ENCODE results near the gene ZBTB7A.
A peak's percentile ranks its signal among the peaks of the same experiment; 100 is the strongest.

Gene ZBTB7A

GRCh38 chr19:4016903-4017638, 49.6 kb downstream of the ZBTB7A start:
- Histone ChIP-seq H3K27me3 (ENCODE audit: insufficient read depth, low read length, poor library complexity) (no peaks in the 10 kb centered on the region), H3K36me3 (ENCODE audit: control insufficient read depth, insufficient read depth, low read length) (peaks cover 2% of the 10 kb centered on the region)

GRCh38 chr19:4016486-4016885, 50.2 kb downstream of the ZBTB7A start:
- no peak overlapping the region for H3K56ac ChIP-seq (ENCODE audit: low read length)
- H3K4me1 ChIP-seq (ENCODE audit: control insufficient read depth, low read depth, low read length): no peaks in the 10 kb centered on the region
- no peak overlapping the region for H3K18ac ChIP-seq (ENCODE audit: low read length)
- H2AK5ac ChIP-seq (ENCODE audit: low read length): no peak overlapping the region
- H3K4ac ChIP-seq (ENCODE audit: low read depth, low read length): no peak overlapping the region
- no CpG with 5 or more reads among the region's 12 CpGs for WGBS (ENCODE audit: extremely low coverage, insufficient coverage, low lambda C conversion rate)
- no peak overlapping the region for H3K9ac ChIP-seq (ENCODE audit: low read length)
- no peak overlapping the region for H2BK5ac ChIP-seq (ENCODE audit: low read length)
- no peak overlapping the region for H3K23ac ChIP-seq (ENCODE audit: low read length)
- peaks cover 10% of the 10 kb centered on the region for H3K79me2 ChIP-seq (ENCODE audit: control insufficient read depth, insufficient read depth, low read length)
- no peak for DNase-seq
- no peak overlapping the region for H2BK15ac ChIP-seq (replicated peaks; ENCODE audit: low read depth)
- no peaks in the 10 kb centered on the region for H3K27me3 ChIP-seq (ENCODE audit: insufficient read depth, low read length, poor library complexity)
- no peak overlapping the region for H4K5ac ChIP-seq (ENCODE audit: low read length)
- no peak overlapping the region for H3K27ac ChIP-seq (ENCODE audit: low read depth, low read length)
- H3K36me3 ChIP-seq (ENCODE audit: control insufficient read depth, insufficient read depth, low read length): peaks cover 2% of the 10 kb centered on the region
- no peak overlapping the region for H4K8ac ChIP-seq (ENCODE audit: low read depth, low read length)
- no peak overlapping the region for H2BK120ac ChIP-seq (ENCODE audit: low read depth, low read length)
- peaks cover 13% of the 10 kb centered on the region for H3K79me1 ChIP-seq (ENCODE audit: low read length)
- H3K4me3 ChIP-seq (ENCODE audit: low read length): no peak overlapping the region
- no peak overlapping the region for H3K4me2 ChIP-seq (ENCODE audit: low read length)

More at GRCh38 chr19:4016903-4017638, 49.6 kb downstream of the ZBTB7A start:
- H3K4me2 ChIP-seq (ENCODE audit: low read length): no peak overlapping the region
- peaks cover 11% of the 10 kb centered on the region for H3K79me2 ChIP-seq (ENCODE audit: control insufficient read depth, insufficient read depth, low read length)
- no peak overlapping the region for H2BK5ac ChIP-seq (ENCODE audit: low read length)
- no peak for DNase-seq
- peaks cover 13% of the 10 kb centered on the region for H3K79me1 ChIP-seq (ENCODE audit: low read length)
- H2AK5ac ChIP-seq (ENCODE audit: low read length): no peak overlapping the region
- no peak overlapping the region for H3K4me3 ChIP-seq (ENCODE audit: low read length)
- no peak overlapping the region for H2BK120ac ChIP-seq (ENCODE audit: low read depth, low read length)
- no peak overlapping the region for H4K8ac ChIP-seq (ENCODE audit: low read depth, low read length)
- H3K4me1 ChIP-seq (ENCODE audit: control insufficient read depth, low read depth, low read length): no peaks in the 10 kb centered on the region
- no peak overlapping the region for H2BK15ac ChIP-seq (replicated peaks; ENCODE audit: low read depth)
- H3K27ac ChIP-seq (ENCODE audit: low read depth, low read length): no peak overlapping the region
- no peak overlapping the region for H3K56ac ChIP-seq (ENCODE audit: low read length)
- H4K5ac ChIP-seq (ENCODE audit: low read length): no peak overlapping the region
- no CpG with 5 or more reads among the region's 15 CpGs for WGBS (ENCODE audit: extremely low coverage, insufficient coverage, low lambda C conversion rate)
- H3K9ac ChIP-seq (ENCODE audit: low read length): no peak overlapping the region
- H3K4ac ChIP-seq (ENCODE audit: low read depth, low read length): no peak overlapping the region
- H3K18ac ChIP-seq (ENCODE audit: low read length): no peak overlapping the region
- no peak overlapping the region for H3K23ac ChIP-seq (ENCODE audit: low read length)

GRCh38 chr19:4015705-4016402, 50.8 kb downstream of the ZBTB7A start:
- DNase-seq: no peak
- Histone ChIP-seq H3K18ac (ENCODE audit: low read length) (no peak overlapping the region), H4K8ac (ENCODE audit: low read depth, low read length) (no peak overlapping the region), H2BK5ac (ENCODE audit: low read length) (no peak overlapping the region), H2BK15ac (replicated peaks; ENCODE audit: low read depth) (no peak overlapping the region), H3K4ac (ENCODE audit: low read depth, low read length) (no peak overlapping the region), H3K56ac (ENCODE audit: low read length) (no peak overlapping the region), H3K9ac (ENCODE audit: low read length) (no peak overlapping the region), H3K36me3 (ENCODE audit: control insufficient read depth, insufficient read depth, low read length) (peaks cover 2% of the 10 kb centered on the region), H3K79me1 (ENCODE audit: low read length) (peaks cover 15% of the 10 kb centered on the region), H2BK120ac (ENCODE audit: low read depth, low read length) (no peak overlapping the region), H3K27ac (ENCODE audit: low read depth, low read length) (no peak overlapping the region), H3K27me3 (ENCODE audit: insufficient read depth, low read length, poor library complexity) (no peaks in the 10 kb centered on the region), H3K23ac (ENCODE audit: low read length) (no peak overlapping the region), H4K5ac (ENCODE audit: low read length) (no peak overlapping the region), H3K4me3 (ENCODE audit: low read length) (no peak overlapping the region), H3K79me2 (ENCODE audit: control insufficient read depth, insufficient read depth, low read length) (peaks cover 16% of the 10 kb centered on the region), H3K4me1 (ENCODE audit: control insufficient read depth, low read depth, low read length) (no peaks in the 10 kb centered on the region), H3K4me2 (ENCODE audit: low read length) (no peak overlapping the region), H2AK5ac (ENCODE audit: low read length) (no peak overlapping the region)
- whole genome bisulfite sequencing (ENCODE audit: extremely low coverage, insufficient coverage, low lambda C conversion rate): no CpG with 5 or more reads among the region's 37 CpGs

GRCh38 chr19:4014541-4015491, 51.9 kb downstream of the ZBTB7A start:
- Histone ChIP-seq H3K9ac (ENCODE audit: low read length) (no peak overlapping the region), H2AK5ac (ENCODE audit: low read length) (no peak overlapping the region), H3K23ac (ENCODE audit: low read length) (no peak overlapping the region), H3K4me1 (ENCODE audit: control insufficient read depth, low read depth, low read length) (no peaks in the 10 kb centered on the region), H3K36me3 (ENCODE audit: control insufficient read depth, insufficient read depth, low read length) (peaks cover 2% of the 10 kb centered on the region), H2BK120ac (ENCODE audit: low read depth, low read length) (no peak overlapping the region), H3K4me2 (ENCODE audit: low read length) (no peak overlapping the region), H3K27ac (ENCODE audit: low read depth, low read length) (no peak overlapping the region), H3K79me1 (ENCODE audit: low read length) (peaks cover 17% of the 10 kb centered on the region), H3K4ac (ENCODE audit: low read depth, low read length) (no peak overlapping the region), H2BK5ac (ENCODE audit: low read length) (no peak overlapping the region), H3K18ac (ENCODE audit: low read length) (no peak overlapping the region), H2BK15ac (replicated peaks; ENCODE audit: low read depth) (no peak overlapping the region), H3K56ac (ENCODE audit: low read length) (no peak overlapping the region), H4K5ac (ENCODE audit: low read length) (no peak overlapping the region), H3K4me3 (ENCODE audit: low read length) (no peak overlapping the region), H3K27me3 (ENCODE audit: insufficient read depth, low read length, poor library complexity) (no peaks in the 10 kb centered on the region), H3K79me2 (ENCODE audit: control insufficient read depth, insufficient read depth, low read length) (peaks cover 22% of the 10 kb centered on the region), H4K8ac (ENCODE audit: low read depth, low read length) (no peak overlapping the region)
- no CpG with 5 or more reads among the region's 25 CpGs for WGBS (ENCODE audit: extremely low coverage, insufficient coverage, low lambda C conversion rate)
- peak; percentile 45 for DNase-seq

- H3K4ac ChIP-seq (ENCODE audit: low read depth, low read length): no peak overlapping the region
- H3K9ac ChIP-seq (ENCODE audit: low read length): no peak overlapping the region
- H3K27ac ChIP-seq (ENCODE audit: low read depth, low read length): no peak overlapping the region
- H3K36me3 ChIP-seq (ENCODE audit: control insufficient read depth, insufficient read depth, low read length): peaks cover 2% of the 10 kb centered on the region
- no peak overlapping the region for H2BK5ac ChIP-seq (ENCODE audit: low read length)
- no peak overlapping the region for H2BK15ac ChIP-seq (replicated peaks; ENCODE audit: low read depth)
- H3K56ac ChIP-seq (ENCODE audit: low read length): no peak overlapping the region
- H3K18ac ChIP-seq (ENCODE audit: low read length): no peak overlapping the region
- WGBS (ENCODE audit: extremely low coverage, insufficient coverage, low lambda C conversion rate): no CpG with 5 or more reads among the region's 20 CpGs
- H2BK120ac ChIP-seq (ENCODE audit: low read depth, low read length): no peak overlapping the region
- no peak overlapping the region for H4K5ac ChIP-seq (ENCODE audit: low read length)
- no peak overlapping the region for H3K4me2 ChIP-seq (ENCODE audit: low read length)
- H3K79me2 ChIP-seq (ENCODE audit: control insufficient read depth, insufficient read depth, low read length): peaks cover 30% of the 10 kb centered on the region
- no peak for DNase-seq
- H3K79me1 ChIP-seq (ENCODE audit: low read length): peaks cover 18% of the 10 kb centered on the region
- H3K23ac ChIP-seq (ENCODE audit: low read length): no peak overlapping the region
- no peaks in the 10 kb centered on the region for H3K4me1 ChIP-seq (ENCODE audit: control insufficient read depth, low read depth, low read length)
- no peaks in the 10 kb centered on the region for H3K27me3 ChIP-seq (ENCODE audit: insufficient read depth, low read length, poor library complexity)
- no peak overlapping the region for H4K8ac ChIP-seq (ENCODE audit: low read depth, low read length)
- H3K4me3 ChIP-seq (ENCODE audit: low read length): no peak overlapping the region
- H2AK5ac ChIP-seq (ENCODE audit: low read length): no peak overlapping the region
These were observed 52.7 kb downstream of the ZBTB7A start for GRCh38 chr19:4013886-4014540.

Measured in mesendoderm (in vitro differentiated cells).